GM19324 (cell line): ENCODE results near the gene C2CD3.
"Not testable (repeated sequence)": the region's sequence is repeated elsewhere in the genome, so short reads cannot be mapped to it uniquely, and the experiment has no call there.

Source experiments
- ATAC-seq: cut with Tn5 transposase; IDR thresholded peaks from one replicate; pipeline ENCODE4 v1.9.1; 2021; ENCODE audit warnings: mild to moderate bottlenecking, moderate library complexity; ENCODE audit not compliant: unreplicated experiment, low FRiP score

C2CD3 gene

DNA sequence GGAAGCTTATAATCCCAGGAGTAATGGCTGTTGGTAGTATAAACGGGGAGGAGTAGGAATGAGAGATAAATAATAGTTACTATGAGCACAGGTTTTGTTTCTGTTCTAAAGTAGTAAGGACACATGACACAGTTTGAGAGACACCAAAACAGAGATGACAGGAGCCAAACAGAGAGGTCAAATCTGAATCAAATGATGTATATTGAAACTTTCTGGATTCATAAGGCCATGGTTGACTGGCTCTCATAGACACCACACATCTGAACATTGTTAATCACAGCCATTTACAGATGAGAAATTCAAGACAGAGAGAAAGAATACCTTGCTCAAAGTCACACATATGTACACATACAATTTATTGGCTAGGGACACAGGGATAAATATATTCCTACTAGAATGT lies 98.5 kb downstream of the C2CD3 start:
- ATAC-seq, result no peak

DNA sequence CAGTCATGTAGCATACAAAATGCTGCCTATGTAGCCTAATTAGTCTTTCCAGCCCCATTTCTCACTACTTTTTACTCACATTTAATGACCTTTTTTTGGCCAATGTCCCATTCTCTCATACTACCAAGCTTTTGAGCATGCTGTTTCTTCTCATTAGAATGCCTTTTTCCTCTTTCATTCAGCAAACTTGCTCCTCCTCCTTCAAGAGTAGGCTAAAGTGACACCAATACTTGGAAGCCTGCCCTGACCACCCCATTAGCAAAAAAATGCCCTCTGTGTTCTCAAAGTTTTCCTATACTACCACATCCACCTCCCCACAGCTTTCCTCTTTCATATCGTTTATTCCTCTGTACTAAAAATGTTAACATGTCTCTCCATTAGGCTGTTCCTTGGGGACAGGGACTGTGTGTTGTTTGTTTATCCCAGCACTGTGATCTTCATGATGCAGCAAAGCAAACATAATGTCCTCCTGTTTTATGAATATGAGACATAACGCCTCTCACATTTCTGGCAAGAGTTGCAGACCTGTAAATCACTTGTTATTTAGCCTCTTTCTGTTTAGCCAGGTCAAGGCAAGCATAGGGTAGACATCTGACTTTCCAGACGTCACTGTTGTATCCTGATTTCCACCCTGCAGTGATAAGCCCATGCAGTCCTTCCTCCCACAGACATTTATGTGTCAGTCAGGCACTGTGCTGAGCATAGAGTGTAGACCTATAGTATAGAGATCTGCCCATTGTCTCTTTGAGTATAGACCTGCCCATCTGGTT lies 99.9 kb downstream of the C2CD3 start:
- no peak for ATAC-seq

DNA sequence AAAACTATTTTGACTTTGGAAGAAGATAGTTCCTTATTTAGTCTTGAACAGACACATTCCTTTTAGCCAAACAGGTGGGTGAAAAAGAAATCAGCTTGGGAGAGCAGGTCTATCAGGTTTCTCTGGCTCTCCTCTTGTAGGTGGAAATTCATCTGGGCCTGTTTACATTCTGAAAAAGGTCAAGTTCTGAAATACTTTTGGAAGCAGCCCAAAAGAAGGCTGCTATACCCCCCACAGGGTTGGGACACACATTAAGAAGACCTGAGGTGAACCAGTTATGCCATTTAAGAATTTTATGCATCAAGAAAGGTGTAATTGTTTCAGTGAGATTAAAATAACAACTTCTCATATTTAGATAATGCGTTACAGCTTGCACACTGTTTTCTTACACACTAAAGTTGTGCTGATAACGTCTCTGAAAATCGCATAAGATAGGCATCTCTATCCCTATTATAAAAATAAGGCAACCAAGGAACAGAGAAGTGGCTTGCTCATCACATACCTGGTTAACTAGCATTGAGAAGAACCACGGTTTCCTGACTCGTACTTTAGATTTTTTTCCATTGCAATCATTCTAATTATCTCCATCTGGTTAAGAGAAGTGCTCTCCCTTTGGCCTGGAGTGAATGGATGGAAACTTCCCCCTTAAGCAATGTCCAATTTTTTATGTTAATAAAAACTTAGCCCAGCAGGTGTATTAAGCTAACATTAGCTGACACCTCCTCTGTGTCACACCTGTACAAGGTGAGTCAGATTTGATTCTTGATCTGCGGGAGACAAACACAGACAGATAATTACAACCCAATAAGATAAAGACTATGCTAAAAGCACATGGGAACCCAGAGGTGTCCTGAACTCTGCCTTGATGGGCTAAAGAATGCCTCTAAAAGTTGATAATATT lies 101.4 kb downstream of the C2CD3 start:
- no peak for ATAC-seq

DNA sequence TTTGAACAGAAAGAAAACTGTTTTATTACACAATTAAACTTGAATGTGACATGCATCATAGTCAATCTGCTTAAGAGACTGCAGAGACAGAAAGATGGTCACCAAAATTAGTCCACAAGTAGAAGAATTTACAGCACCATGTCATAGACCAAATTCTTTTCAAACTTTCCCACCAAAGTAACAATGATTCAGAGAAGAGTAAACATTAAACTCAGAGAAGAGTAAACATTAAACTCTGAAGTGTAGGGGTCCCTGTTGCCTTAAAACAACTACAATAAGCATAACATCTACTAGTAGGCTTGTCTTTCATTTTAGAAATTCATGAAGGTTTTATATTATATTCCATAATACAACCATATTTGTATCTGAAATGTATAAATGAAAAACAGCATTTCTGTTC lies 104.1 kb downstream of the C2CD3 start:
- ATAC-seq, result not testable (repeated sequence)

DNA sequence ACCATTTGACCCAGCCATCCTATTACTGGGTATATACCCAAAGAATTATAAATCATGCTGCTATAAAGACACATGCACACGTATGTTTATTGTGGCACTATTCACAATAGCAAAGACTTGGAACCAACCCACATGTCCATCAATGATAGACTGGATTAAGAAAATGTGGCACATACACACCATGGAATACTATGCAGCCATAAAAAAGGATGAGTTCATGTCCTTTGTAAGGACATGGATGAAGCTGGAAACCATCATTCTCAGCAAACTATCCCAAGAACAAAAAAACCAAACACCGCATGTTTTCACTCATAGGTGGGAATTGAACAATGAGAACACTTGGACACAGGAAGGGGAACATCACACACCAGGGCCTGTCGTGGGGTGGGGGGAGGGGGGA lies 105.3 kb downstream of the C2CD3 start:
- not testable (repeated sequence) for ATAC-seq

DNA sequence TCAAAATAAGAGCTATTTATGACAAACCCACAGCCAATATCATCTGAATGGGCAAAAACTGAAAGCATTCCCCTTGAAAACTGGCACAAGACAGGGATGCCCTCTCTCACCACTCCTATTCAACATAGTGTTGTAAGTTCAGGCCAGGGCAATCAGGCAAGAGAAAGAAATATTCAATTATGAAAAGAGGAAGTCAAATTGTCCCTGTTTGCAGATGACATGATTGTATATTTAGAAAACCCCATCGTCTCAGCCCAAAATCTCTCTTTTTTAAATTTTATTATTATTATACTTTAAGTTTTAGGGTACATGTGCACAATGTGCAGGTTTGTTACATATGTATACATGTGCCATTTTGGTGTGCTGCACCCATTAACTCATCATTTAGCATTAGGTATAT lies 107.2 kb downstream of the C2CD3 start:
- ATAC-seq, result not testable (repeated sequence)

DNA sequence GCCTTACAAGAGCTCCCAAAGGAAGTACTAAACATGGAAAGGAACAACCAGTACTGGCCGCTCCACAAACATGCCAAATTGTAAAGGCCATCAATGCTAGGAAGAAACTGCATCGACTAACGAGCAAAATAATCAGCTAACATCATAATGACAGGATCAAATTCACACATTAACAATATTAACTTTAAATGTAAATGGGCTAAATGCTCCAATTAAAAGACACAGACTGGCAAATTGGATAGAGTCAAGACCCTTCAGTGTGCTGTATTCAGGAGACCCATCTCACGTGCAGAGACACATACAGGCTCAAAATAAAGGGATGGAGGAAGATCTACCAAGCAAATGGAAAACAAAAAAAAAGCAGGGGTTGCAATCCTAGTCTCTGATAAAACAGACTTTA lies 109.2 kb downstream of the C2CD3 start:
- not testable (repeated sequence) for ATAC-seq

- ATAC-seq, result no peak
Measured at GRCh38 chr11:74057249-74058151, 113.3 kb downstream of the C2CD3 start.

DNA sequence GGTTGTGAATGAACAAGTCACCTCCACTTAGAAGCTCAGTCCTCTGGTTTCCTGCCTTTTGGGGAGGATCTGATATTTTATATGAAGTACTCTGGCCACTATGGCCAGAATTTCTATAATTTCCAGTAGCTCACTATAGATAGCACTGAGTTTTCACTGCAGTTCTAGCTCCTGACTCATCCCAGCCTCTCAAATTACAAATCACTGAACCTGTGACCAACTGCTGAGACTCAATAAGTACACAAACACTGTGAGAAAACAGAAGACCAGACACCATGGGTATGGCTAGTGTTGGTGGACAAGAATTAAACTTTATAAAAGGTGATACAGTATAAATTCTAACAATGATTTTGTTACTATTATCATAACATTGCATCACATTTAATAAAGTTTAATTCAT lies 114.9 kb downstream of the C2CD3 start:
- no peak for ATAC-seq

- no peak for ATAC-seq
Measured at GRCh38 chr11:74050465-74050864, 120.3 kb downstream of the C2CD3 start.

DNA sequence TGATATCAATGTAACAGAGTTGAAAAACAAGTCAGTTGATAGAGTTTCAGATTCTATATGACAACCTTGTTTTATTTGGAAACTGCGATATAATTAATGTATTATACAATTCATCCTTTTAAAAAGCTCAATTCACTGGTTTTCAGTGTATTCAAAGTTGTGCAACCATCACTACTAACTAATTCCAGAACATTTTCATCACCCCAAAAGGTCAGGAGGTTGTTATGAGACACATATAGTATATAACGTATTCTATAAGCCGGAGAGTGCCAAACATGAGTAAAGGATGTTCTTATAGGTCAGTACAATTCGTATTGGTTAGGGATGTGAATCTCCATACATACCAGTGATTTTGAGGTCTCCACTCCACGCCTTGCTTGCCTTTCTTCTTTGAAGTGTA lies 121.8 kb downstream of the C2CD3 start:
- ATAC-seq, result no peak

DNA sequence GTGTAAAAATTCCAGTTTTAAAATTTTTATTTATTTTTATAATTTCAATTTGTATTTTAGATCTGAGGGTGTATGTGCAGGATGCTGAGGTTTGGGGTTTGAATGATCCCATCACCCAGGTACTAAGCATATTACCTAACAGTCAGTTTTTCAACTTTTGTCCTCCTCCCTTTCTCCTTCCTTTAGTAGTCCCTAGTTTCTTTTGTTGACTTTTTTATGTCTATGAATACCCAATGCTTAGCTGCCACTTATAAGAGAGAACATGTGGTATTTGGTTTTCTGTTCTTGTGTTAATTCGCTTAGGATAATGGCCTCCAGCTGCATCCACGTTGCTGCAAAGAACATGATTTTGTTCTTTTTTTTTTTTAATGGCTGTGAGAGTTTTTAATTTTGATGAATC lies 126.3 kb downstream of the C2CD3 start:
- no peak for ATAC-seq

DNA sequence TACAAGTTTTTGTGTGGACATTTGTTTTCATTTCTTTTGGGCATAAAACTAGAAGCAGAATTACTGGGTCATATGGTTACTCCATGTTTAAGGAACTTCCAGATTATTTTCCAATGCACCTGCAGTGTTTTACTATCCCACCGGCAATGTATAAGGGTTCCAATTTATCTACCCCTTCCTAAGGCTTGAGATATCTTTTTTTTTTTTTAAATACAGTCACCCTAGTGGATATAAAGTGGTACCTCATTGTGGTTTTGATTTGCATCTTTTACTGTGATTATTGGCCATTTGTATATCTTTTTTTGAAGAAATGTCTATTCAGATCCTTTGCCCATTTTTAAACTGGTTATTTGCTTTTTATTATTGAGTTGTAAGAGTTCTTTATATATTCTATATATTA lies 127.4 kb downstream of the C2CD3 start:
- no peak for ATAC-seq

DNA sequence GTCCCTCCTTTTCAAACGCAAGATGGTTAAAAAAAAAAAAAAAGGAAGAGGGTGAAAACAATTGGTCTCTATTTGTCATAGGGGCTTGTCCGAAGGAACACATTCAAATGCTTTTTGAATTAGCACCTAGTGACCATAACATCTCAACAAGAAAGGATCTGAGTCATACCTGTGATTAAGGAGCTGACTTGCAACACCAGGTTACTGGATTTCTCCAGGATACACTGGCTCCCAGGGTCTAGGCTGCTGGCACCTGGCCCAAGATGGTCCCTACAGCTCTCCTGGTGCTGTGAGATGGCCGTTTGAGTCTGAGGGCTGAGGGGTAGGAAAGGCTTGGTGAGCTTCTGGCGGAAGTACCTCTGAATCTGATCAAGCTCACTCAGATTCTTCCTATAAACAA lies 133.5 kb downstream of the C2CD3 start:
- ATAC-seq, result no peak

DNA sequence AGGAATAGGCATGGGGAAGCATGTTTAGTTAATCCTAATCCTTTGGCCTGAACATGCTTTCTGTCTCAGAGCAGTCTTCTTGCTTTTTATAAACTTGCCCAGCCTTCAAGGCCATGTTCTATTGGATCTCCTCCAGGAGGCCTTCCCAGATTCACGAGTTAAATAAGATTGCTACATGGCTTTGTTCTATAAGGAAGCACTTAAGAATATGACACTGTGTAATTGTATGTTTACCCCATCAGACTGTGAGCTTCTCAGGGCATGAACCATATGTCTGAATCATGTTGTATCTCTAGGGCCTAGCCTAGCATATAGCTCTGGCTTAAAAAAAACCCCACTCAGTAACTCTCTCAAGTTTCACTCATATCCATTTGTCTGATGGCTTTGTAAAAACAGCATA lies 135.5 kb downstream of the C2CD3 start:
- no peak for ATAC-seq

GRCh38 chr11:74033046-74033445 lies 137.8 kb downstream of the C2CD3 start:
- no peak for ATAC-seq

DNA sequence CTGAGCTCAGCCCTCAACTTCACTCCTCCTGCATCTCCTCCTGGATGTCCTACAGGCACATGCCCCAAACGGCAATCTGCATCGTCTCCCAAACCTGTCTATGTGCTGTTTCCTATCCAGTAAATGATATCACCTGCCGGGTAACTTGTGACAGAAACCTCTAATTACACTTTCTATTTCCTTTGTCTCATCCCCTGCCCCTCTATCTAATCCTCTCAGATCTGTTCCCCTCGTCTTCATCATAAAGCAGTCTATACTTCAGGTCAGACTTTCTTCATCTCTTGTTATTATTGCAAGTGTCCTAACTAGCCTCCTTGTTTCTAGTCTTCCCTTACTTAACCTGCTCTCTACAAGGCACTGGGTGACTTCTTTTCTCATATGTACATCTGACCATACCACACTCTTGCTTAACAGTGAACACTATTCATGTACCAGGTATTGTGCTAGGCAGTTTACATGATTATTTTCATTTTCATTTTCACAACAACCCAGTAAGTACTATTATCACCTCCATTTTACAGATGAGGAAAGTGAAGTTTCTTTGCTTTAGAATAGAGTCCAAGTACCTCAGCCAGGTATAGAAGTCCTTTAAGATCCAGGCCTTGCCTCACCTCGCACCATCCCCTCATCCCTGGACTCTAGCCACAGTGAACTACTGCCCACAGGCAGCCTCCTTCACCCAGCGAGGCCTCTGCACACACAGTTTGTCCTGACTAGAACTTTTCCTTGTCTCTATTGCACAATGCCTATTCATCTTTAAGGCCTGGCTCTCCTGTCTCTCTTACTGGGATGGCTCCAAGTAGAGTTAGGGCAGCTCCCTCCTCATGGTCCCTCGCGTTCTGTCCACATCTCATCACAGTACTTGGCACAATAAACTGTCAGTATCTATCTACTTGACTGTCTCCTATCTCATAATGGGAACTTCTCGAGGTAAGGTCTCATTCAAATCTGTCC lies 139.8 kb downstream of the C2CD3 start:
- no peak for ATAC-seq

DNA sequence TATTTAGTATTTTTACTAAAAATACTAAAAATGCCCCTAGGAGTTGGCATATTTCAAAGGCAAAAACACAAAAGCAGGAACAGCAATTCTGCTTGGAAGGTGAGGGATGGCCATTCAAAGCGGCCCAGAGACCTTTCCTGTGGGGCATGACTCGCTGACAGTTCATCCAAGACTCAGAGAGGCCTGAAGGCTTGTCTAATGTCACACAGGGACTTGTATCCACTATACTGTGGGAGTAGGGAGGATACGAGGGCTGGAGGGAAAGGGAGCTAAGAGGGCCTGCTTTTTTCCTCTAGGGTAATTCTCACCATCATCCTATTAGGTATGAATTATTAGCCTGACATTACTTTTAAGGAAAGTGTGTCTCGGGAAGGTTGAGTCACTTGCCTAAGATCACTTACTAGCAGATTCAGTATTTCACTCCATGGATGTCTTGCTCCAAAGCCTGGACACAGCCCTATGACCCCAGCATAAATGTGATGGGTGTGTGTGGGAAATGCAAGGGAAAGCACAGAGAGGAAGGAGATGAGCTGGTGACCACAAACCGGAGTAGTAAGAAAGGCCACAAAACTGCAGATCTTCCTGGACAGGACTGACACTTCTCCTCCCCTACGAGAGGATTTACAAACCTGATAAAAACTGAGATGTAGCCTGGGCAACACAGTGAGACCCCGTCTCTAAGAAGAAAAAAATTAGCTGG lies 145.2 kb downstream of the C2CD3 start:
- ATAC-seq, result no peak
